Measurements from ENCODE around the gene DMRTA2. TPM values are rescaled to one million over a fixed set of nuclear protein-coding genes. Genes with fewer than 3 reads are reported as not detected.

The DMRTA2 gene
- total and polyA plus RNA-seq, 2 of the 4 experiments (the other 2 are of a cell fraction): 0.02 TPM; not detected in 1

- no peaks in the 10 kb centered on the region for H3K79me1 ChIP-seq (ENCODE audit: low read depth in 1 of 2, low read length in 2 of 2)
- dilution Hi-C loops (cut with HindIII; ENCODE audit: low sequenced_read_pairs, unreplicated experiment) (no loop called here), in situ Hi-C loops (cut with MboI; ENCODE audit: low sequenced_read_pairs) (no loop called here), intact Hi-C loops (cut with micrococcal nuclease) (no loop called here)
- peak; percentile 38 for ATAC-seq (ENCODE audit: low read depth)
- no peak overlapping the region for H3K9ac ChIP-seq (ENCODE audit: low read depth, low read length)
- no peak overlapping the region for H3K27ac ChIP-seq (ENCODE audit: insufficient read depth, low read length)
- peak overlapping the region; percentile 73 for H2AFZ ChIP-seq (replicated peaks; ENCODE audit: low read length, poor library complexity)
- H4K91ac ChIP-seq (ENCODE audit: insufficient read depth, low read depth, low read length): no peak overlapping the region
- H4K5ac ChIP-seq (ENCODE audit: low read depth, low read length): no peak overlapping the region
- peaks cover 2% of the 10 kb centered on the region; the same call in 1 of the 2 replicates for H3K4me1 ChIP-seq (ENCODE audit: control insufficient read depth, insufficient read depth, low read length)
- DNase-seq: no peak
- no peak overlapping the region for H3K18ac ChIP-seq (ENCODE audit: low read depth, low read length)
- no peak overlapping the region for H3K56ac ChIP-seq (ENCODE audit: extremely low read depth, insufficient read depth, low read length)
- peaks cover 3% of the 10 kb centered on the region; the same call in 1 of the 2 replicates for H3K9me3 ChIP-seq (ENCODE audit: control insufficient read depth, insufficient read depth, low read length)
- H3K27me3 ChIP-seq (ENCODE audit: control insufficient read depth, insufficient read depth, low read length): peaks cover 98% of the 10 kb centered on the region
- H3K9me1 ChIP-seq (ENCODE audit: insufficient read depth, low read length): no peaks in the 10 kb centered on the region
- no peak overlapping the region for H2AK9ac ChIP-seq (replicated peaks; ENCODE audit: low read depth, low read length, poor library complexity)
- H2BK120ac ChIP-seq (ENCODE audit: low read depth, low read length): no peak overlapping the region
- BruUV-seq (replicated peaks): no TSS peak
- no peak overlapping the region for H3K14ac ChIP-seq (replicated peaks; ENCODE audit: low read depth, low read length)
- H2AK5ac ChIP-seq (ENCODE audit: low read depth, low read length): no peak overlapping the region
- no peak overlapping the region for H2BK5ac ChIP-seq (ENCODE audit: low read depth, low read length, poor library complexity, severe bottlenecking)
- no peaks in the 10 kb centered on the region for H4K20me1 ChIP-seq (ENCODE audit: insufficient read depth, low read length)
- 2% methylated on average over 33 of the region's 64 CpGs; no CpG with 5 or more reads in 1 of the 2 experiments for WGBS, 2 experiments (ENCODE audit: extremely low coverage in 2 of 2, insufficient read length in 1 of 2)
- H4K8ac ChIP-seq (ENCODE audit: low read depth in 2 of 2, low read length in 2 of 2): no peak overlapping the region
- no peaks in the 10 kb centered on the region for H3K36me3 ChIP-seq (ENCODE audit: control insufficient read depth, insufficient read depth, low read length)
- H2BK20ac ChIP-seq (ENCODE audit: low read depth, low read length): no peak overlapping the region
- TF ChIP-seq RFX5 (IDR thresholded peaks at IDR 0.05; ENCODE audit: low read depth, low read length) (no peak), RCOR1 (IDR thresholded peaks at IDR 0.05; ENCODE audit: insufficient replicate concordance, low read length) (no peak), MAFK (IDR thresholded peaks at IDR 0.05; ENCODE audit: low read depth, low read length) (no peak), MAZ (IDR thresholded peaks at IDR 0.05; ENCODE audit: borderline replicate concordance, low read depth, low read length) (no peak), NFE2L2 (IDR thresholded peaks at IDR 0.05; ENCODE audit: low read depth, low read length) (no peak), CHD1 (IDR thresholded peaks at IDR 0.05; ENCODE audit: low read depth, low read length) (no peak), CTCF (conservative IDR thresholded peaks at IDR 0.05; ENCODE audit: low read depth, low read length) (no peak), CEBPB (IDR thresholded peaks at IDR 0.05; ENCODE audit: low read depth, low read length) (no peak), RAD21 (IDR thresholded peaks at IDR 0.05; ENCODE audit: low read length) (no peak), MXI1 (IDR thresholded peaks at IDR 0.05; ENCODE audit: borderline replicate concordance, low read depth, low read length) (no peak), FOS (IDR thresholded peaks at IDR 0.05; ENCODE audit: low read depth, low read length) (no peak), POLR2A (IDR thresholded peaks at IDR 0.05; ENCODE audit: low read depth, low read length) (no peak), BHLHE40 (IDR thresholded peaks at IDR 0.05; ENCODE audit: low read depth, low read length) (no peak)
- TF ChIP-seq, protein P1, sequence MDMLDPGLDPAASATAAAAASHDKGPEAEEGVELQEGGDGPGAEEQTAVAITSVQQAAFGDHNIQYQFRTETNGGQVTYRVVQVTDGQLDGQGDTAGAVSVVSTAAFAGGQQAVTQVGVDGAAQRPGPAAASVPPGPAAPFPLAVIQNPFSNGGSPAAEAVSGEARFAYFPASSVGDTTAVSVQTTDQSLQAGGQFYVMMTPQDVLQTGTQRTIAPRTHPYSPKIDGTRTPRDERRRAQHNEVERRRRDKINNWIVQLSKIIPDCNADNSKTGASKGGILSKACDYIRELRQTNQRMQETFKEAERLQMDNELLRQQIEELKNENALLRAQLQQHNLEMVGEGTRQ (IDR thresholded peaks at IDR 0.05; ENCODE audit: low read depth, low read length): no peak
- H2BK15ac ChIP-seq (ENCODE audit: low read depth, low read length): no peak overlapping the region
- peak overlapping the region; percentile 63; the same call in 1 of the 2 replicates for H3K4me2 ChIP-seq (ENCODE audit: low read depth, low read length)
- no peak overlapping the region for H3K4ac ChIP-seq (ENCODE audit: low read depth, low read length)
- ChIA-PET CTCF (no interaction called here), POLR2A (ENCODE audit: unreplicated experiment) (no interaction called here)
- H3K23ac ChIP-seq (ENCODE audit: low read depth, low read length): no peak overlapping the region
- H3K4me3 ChIP-seq (ENCODE audit: insufficient read depth, low read depth, low read length): no peak overlapping the region
Observed at GRCh38 chr1:50418600-50419109, 4.6 kb downstream of the DMRTA2 start.

All from IMR-90 (cell line).